Measurements from ENCODE around the gene NLRP14.

Gene NLRP14

GRCh38 chr11:7056828-7057513 is 36.7 kb downstream of the NLRP14 start:
- DNase-seq (ENCODE audit: low read depth): no peak

DNA sequence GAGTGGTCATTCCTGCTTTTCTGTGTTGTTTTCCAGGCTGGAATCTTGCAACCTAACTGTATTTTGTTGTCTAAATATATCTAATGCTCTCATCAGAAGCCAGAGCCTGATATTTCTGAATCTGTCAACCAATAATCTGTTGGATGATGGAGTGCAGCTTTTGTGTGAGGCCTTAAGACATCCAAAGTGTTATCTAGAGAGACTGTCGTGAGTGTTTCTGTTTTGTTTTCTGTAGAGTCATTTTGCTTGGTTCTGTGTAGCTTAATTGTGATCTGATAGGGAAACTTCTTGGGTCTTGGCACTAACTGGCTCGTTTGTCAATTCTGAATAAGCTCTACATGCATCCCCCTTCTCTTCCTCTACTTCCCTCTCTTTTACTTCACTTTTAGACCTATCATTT is 37.4 kb downstream of the NLRP14 start:
- DNase-seq (ENCODE audit: low read depth): no peak

- no peak for DNase-seq (ENCODE audit: low read depth)
Measured at GRCh38 chr11:7060868-7061267, 40.6 kb downstream of the NLRP14 start.

GRCh38 chr11:7062534-7062933 is 42.3 kb downstream of the NLRP14 start:
- DNase-seq (ENCODE audit: low read depth): no peak

DNA sequence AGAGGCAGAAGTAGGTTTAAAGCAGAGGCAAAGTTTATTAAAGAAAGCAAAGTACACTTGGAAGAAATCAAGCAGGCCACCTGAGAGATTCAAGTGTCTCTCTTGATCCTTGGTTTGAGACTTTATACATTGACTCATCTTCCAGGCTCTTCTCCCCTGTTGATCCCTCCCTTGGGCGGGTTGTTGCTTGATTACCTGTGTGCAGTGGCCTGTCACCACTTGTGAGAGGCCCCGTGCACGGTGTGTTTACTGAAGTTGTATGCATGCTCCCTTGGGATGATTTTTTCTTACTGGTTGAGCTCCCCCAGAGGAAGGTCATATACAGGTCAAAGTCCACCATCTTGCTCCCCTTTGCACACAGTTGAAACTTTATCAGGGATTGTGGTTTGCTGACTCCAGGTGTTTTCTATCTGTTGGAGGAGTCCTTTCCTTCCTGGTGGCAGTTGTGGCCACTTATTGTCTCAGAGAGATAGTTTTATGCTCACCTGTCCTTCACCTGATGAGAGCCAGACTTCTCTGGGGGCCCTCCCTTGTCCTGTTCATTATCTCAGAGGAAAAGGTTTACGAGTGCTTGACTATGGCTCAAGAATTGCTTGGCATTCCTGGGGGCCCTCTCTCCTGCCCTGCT is 52.2 kb downstream of the NLRP14 start:
- DNase-seq (ENCODE audit: low read depth): no peak

GRCh38 chr11:7077101-7077500 is 56.8 kb downstream of the NLRP14 start:
- DNase-seq (ENCODE audit: low read depth): no peak

GRCh38 chr11:7079545-7080135 is 59.4 kb downstream of the NLRP14 start:
- DNase-seq (ENCODE audit: low read depth): no peak

GRCh38 chr11:7080900-7081299 is 60.6 kb downstream of the NLRP14 start:
- no peak for DNase-seq (ENCODE audit: low read depth)

DNA sequence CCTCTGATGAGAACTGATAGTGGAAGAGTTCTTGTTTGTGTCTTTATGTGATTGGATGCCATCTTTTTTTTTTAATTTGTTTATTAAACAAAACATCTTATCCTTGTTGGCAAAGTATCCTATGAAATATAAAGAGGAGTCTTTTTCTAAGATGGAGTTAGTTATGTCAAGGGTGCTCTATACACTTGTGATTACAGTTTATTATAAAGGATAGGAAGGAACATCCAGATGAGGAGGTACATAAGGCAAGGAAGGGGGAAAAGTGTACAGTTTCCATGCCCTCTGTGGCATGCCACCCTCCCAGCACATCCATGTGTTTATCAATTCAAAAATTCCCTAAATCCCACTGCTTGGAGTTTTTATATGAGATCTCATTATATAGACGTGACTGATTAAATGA is 61.2 kb downstream of the NLRP14 start:
- DNase-seq (ENCODE audit: low read depth): no peak

DNA sequence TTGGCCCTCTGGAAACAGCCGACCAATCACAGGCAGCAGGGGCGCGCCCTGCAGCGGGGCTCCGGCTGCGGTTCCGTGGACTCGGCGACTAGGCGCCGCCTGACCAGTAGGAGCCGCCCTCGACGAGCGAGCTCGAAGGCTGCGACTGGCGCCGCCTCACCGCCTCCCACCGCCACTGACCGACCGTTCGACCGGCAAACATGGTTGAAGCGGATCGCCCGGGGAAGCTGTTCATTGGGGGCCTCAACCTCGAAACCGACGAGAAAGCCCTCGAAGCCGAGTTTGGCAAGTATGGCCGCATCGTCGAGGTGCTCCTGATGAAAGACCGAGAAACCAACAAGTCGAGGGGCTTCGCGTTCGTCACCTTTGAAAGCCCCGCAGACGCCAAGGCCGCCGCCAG is 68.6 kb downstream of the NLRP14 start, which contains the start of gene RBMXL2:
Gene RBMXL2, plus strand, starts transcription at position 78 of the 400 bp plus-strand sequence. Its CDS starts 123 bp downstream, at position 201.
- no peak for DNase-seq (ENCODE audit: low read depth)

DNA sequence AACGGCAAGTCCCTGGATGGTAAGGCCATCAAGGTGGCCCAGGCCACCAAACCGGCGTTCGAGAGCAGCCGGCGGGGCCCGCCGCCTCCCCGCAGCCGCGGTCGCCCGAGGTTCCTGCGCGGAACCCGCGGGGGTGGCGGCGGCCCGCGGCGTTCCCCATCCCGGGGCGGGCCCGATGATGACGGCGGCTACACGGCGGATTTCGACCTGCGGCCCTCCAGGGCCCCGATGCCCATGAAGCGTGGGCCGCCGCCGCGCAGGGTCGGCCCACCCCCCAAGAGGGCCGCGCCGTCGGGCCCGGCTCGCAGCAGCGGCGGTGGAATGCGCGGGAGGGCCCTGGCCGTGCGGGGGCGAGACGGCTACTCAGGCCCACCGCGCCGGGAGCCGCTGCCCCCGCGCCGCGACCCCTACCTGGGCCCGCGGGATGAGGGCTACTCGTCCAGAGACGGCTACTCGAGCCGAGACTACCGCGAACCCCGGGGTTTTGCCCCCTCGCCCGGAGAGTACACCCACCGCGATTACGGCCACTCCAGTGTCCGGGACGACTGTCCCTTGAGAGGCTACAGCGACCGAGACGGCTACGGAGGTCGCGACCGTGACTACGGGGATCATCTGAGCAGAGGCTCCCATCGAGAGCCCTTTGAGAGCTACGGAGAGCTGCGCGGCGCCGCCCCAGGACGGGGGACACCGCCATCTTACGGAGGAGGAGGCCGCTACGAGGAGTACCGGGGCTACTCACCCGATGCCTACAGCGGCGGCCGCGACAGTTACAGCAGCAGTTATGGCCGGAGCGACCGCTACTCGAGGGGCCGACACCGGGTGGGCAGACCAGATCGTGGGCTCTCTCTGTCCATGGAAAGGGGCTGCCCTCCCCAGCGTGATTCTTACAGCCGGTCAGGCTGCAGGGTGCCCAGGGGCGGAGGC is 69.3 kb downstream of the NLRP14 start:
- no peak for DNase-seq (ENCODE audit: low read depth)

GRCh38 chr11:7098235-7098832 is 78.1 kb downstream of the NLRP14 start:
- DNase-seq (ENCODE audit: low read depth): no peak

DNA sequence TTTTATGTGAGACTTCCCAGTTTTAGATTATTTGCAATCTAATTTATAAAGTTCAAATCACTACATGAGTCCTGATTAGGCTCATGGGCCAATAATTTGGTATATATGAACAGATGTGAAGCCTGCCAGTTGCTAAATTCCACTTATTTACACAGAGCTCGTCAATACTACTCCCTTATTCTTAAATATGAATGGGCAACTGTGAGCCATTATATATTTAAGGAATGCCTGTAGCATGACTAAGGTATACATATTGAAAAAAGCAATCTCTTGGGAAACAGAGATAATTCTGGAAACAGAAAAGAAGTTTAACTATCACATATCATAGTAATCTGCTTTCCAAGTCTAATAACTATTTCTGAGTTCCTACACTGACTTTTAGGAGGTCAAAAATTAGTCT is 95.5 kb downstream of the NLRP14 start:
- no peak for DNase-seq (ENCODE audit: low read depth)

- no peak for DNase-seq (ENCODE audit: low read depth)
Measured at GRCh38 chr11:7116370-7116769, 96.1 kb downstream of the NLRP14 start.

Measured in activated T-cell treated with anti-CD3 and anti-CD28 coated beads for 1 hour (primary cell).